NCI-H2227 treated with DMSO at 0.1 percent for 48 hours (cell line): ENCODE data around the gene C12orf50.
A peak's percentile ranks its signal among the peaks of the same experiment; 100 is the strongest.
"Not testable (repeated sequence)": the region's sequence is repeated elsewhere in the genome, so short reads cannot be mapped to it uniquely, and the experiment has no call there.

Experiments
- DNase-seq: peaks from one replicate; lab custom pipeline; 2025; lab: John Stamatoyannopoulos, UW

The C12orf50 gene

GRCh38 chr12:87985069-87985675, 44.0 kb downstream of the C12orf50 start:
- no peak for DNase-seq

GRCh38 chr12:87982208-87982607, 47.0 kb downstream of the C12orf50 start:
- no peak for DNase-seq

- DNase-seq: no peak
Measured at GRCh38 chr12:87981495-87981894, 47.7 kb downstream of the C12orf50 start.

GRCh38 chr12:87975879-87976278, 53.3 kb downstream of the C12orf50 start:
- no peak for DNase-seq

- peak; percentile 44 for DNase-seq
Measured at GRCh38 chr12:87967871-87968270, 61.3 kb downstream of the C12orf50 start.

- DNase-seq: peak; percentile 7
Measured at GRCh38 chr12:87960566-87960965, 68.6 kb downstream of the C12orf50 start.

GRCh38 chr12:87954028-87954427, 75.2 kb downstream of the C12orf50 start:
- not testable (repeated sequence) for DNase-seq

GRCh38 chr12:87953256-87953860, 75.8 kb downstream of the C12orf50 start:
- peak; percentile 76 for DNase-seq

GRCh38 chr12:87952850-87953249, 76.4 kb downstream of the C12orf50 start:
- DNase-seq: peak; percentile 47

GRCh38 chr12:87952223-87952622, 77.0 kb downstream of the C12orf50 start:
- DNase-seq: no peak

GRCh38 chr12:87943762-87944161, 85.4 kb downstream of the C12orf50 start:
- no peak for DNase-seq

GRCh38 chr12:87943023-87943422, 86.2 kb downstream of the C12orf50 start:
- DNase-seq: no peak

- no peak for DNase-seq
Measured at GRCh38 chr12:87939182-87939581, 90.0 kb downstream of the C12orf50 start.

GRCh38 chr12:87935216-87935615, 94.0 kb downstream of the C12orf50 start:
- DNase-seq: no peak

- no peak for DNase-seq
Measured at GRCh38 chr12:87933991-87934390, 95.2 kb downstream of the C12orf50 start.

- no peak for DNase-seq
Measured at GRCh38 chr12:87931812-87932211, 97.4 kb downstream of the C12orf50 start.

- no peak for DNase-seq
Measured at GRCh38 chr12:87930627-87931026, 98.6 kb downstream of the C12orf50 start.
